Stimulated activated CD8-positive, alpha-beta memory T cell treated with anti-CD3 and anti-CD28 coated beads, Interleukin-4, amount 100 ng/mL, for 48 hours (primary cell): ENCODE data around the gene EXOC6.
"Not testable (repeated sequence)": the region's sequence is repeated elsewhere in the genome, so short reads cannot be mapped to it uniquely, and the experiment has no call there.

Experiments used
- DNase-seq: peaks from one replicate; pipeline ENCODE4 v3.0.0-alpha.2; 2020

EXOC6 gene

DNA sequence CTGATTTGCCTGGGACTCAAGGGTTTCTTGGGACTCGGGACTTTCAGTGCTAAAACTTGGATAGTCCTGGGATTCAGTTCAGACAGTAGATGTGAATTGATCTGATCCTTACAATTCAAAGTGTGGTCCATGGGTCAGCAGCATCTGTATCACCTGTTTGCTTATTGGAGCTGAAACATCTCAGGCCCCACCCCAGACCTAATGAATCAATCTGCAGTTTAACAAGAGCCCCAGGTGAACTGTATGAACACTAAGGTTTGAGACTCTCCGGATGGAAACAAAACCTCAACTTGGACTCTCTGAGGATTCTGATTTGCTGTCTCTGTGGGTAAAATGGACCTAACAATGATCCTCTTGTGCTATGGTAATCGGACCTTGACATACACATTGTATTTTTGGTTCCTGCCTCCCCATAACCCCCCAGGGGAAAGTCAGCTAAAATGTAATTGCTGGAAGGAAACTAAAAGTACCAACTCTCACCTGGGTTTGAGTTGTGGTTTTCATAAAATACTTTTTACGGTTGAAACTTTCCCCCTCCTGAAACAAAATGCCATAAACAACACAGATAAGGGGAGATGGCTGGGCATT is 237.0 kb downstream of the EXOC6 start:
- no peak for DNase-seq

DNA sequence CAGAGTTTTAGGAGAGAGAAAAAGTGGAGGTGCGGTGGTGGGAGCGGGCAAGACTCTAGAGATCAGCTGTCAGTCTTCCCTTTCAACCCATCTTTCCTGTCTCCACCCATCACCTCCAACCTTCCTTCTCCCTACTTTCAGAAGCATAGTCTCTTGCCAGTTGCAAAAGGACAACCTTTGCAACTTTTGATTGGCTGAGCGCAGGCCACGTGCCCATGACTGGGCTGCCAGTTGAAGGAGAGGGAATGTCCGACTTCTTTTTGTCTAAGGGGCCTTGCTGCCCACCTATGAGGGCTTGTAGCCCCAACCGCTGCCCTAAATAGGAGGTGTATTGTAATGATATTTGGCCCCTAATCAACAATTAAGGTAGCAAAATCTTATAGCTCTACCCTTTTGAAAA is 238.0 kb downstream of the EXOC6 start:
- DNase-seq = no peak

DNA sequence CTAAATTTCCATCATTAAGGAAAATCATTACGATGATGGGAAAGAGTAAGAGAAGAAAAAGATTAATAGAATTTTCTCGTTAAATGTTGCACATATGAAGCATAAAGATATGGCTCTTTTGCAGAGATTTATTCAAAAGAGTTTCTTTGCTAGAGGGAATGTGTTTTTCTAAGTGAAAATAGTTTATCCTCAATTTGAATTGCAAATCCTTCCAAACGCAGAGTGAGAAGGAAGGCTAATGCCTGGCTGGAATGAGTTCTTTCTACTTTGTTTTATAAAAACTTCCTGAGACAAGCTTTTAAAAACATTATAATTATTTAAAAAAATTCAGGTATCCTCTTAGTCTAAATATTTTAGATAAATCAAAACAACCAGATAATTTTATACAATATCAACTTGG is 239.5 kb downstream of the EXOC6 start:
- no peak for DNase-seq

DNA sequence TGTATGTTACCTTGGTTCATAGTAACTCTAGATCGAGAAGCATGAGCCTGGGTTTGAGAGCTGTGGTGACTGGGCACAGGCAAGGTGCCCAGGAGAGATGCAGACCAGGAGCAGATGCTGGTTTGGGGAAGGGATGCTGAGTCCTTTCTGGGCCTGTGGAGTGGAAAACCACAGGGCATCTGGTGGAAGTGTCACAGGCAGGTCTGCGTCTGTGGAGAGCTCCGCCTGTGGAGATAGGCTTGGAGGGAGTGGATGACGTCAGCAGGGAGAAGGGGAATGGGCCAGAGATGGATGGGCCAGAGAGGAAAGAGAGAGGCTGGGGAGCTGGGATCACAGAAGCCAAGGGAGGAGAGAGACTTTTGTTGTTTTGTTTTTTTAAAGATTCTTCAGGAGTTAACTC is 240.1 kb downstream of the EXOC6 start:
- no peak for DNase-seq

DNA sequence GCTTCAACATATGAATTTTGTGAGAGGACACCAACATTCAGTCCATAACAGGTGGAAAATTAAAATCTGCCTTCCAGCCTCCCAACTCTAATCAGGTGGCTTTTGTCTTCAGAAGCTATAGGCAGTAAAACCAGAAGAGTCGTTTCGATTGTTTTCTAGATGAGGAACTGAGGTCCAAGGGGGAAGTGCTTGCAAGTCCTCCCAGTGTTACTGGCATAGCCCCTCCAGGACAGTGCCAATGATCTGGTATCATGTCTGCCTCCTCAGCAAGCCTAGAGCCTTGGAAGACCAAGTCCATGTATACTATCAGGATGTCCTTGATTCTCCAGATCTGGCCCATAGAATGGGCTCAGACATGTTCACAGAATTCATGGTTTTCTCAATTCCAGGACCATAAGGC is 242.3 kb downstream of the EXOC6 start:
- DNase-seq = no peak

DNA sequence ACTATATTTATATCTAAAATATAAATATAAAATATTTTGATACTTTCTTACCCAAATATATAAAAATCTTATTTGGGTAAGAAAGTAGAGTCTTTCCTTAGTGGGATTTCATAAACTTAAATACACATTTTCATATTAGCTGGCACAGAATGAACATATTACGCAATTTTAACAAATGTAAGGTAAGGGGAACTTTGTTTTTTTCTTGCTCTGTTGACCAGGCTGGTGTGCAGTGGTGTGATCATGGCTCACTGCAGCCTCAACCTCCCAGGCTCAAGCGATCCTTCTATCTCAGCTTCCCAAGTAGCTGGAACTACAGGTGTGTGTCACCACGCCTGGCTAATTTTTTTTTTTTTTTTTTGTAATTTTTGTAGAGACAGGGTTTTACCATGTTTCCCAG is 243.6 kb downstream of the EXOC6 start:
- no peak for DNase-seq

DNA sequence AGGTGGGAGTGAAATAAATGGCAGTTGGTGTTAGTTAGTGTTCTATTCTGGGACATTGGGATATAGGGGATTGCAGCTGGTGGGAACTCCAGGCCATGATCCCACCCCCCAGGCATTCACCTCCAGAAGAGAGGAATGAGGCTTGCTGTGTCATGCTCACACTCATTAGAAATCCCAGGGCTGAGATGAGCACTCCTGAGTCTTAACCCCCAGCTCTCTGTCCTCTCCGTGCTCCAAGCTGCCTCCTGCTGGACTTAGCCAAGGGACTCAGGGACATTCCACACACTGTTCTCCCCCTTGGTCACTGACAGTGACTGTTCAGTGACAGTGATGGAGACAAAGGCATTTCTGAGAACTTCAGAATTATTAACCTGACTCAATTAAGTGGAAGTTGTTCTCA is 246.9 kb downstream of the EXOC6 start:
- DNase-seq = no peak

DNA sequence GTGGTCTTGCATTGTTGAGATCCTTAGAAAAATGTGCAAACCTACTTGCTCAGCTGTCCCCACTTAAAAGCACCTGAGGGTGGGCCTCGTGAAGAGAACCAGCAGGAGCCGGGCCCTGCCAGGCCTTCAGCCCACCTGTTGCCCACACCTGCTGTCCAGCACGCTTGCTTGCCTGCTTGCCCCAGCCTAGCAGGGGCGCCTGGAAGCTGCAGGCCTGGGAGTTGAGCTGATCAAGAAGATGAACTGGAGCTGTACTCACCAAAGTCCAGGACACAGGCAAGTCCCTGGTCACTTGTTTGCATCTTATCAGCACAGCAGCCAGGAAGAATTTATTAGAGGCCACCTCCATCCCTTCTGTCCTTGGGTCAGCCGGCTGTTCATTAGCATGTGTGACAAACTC is 248.6 kb downstream of the EXOC6 start:
- DNase-seq = no peak

DNA sequence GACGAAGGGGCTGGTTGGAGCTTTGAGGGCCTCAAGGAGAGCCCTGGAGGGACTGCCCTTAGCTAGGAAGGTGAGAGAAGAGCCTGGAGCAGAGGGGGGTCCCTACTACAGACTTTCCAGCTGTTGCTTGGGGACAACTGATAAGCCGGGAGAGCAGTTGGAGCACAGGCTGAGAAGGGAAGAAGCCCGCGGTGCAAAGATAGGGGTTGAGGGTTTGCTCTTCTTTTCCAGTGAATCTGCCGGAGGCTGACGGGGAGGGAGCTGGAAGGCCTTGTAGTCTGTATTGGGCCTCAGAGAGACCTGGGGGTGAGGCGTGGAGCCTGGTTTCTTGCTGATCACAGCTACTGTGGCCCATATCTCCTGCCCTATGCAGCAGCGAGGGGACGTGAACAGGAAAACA is 249.1 kb downstream of the EXOC6 start:
- no peak for DNase-seq

DNA sequence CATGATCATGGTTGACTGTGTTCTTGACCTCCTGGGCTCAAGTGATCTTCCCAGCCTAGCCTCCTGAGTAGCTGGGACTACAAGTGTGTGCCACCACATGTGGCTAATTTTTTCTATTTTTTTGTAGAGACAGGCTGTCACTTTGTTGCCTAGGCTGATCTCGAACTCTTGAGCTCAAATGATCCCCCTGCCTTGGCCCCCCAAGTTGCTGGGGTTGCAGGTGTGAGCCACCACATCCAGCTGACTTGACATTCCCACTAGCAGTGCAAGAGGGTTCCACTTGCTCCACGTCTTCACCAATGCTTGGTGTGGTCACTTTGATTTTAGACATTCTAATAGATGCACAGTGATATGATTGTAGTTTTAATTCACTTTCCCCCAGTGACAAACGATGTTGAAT is 250.5 kb downstream of the EXOC6 start:
- DNase-seq = no peak

DNA sequence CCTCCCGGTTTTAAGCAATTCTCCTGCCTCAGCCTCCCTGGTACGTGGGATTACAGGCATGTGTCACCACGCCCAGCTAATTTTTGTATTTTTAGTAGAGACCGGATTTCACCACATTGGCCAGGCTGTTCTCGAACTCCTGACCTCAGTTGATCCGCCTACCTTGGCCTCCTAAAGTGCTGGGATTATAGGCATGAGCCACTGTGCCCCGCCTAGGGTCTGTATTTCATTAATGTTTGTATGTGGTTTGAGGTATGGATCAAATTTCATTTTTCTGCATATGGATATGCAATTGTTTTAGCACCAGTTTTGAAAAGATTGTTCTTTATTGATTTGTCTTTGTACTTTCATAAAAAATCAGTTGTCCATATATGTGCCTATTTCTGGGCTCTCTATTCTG is 251.3 kb downstream of the EXOC6 start:
- no peak for DNase-seq

DNA sequence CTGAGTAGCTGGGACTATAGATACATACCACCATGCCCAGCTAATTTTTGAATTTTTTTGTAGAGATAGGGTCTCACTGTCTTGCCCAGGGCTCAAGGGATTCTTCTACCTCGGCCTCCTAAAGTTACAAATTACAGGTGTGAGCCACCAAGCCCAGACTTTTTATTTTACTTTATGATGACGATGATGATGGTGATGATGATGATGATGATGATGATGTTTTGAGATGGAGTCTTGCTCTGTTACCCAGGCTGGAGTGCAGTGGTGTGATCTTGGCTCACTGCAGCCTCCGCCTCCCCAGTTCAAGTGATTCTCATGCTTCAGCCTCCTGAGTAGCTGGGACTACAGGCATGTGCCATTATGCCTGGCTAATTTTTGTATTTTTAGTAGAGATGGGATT is 252.8 kb downstream of the EXOC6 start:
- DNase-seq = not testable (repeated sequence)

DNA sequence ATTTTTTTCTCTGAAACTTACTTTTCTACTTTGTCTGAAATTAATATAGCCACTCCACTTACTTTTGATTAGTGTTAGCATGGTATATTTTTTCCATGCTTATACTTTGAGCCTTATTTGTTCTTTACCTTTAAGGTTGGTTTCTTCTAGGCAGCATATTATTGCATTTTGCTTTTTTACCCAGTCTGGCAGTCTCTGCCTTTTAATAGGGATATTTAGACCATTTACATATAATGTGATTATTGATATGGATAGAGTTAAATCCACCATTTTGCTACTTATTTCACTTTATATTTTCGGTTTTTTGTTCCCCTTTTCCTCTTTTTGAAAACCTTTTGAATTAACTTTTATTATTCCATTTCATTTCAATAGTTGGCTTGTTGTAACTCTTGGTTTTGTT is 255.6 kb downstream of the EXOC6 start:
- DNase-seq = no peak

DNA sequence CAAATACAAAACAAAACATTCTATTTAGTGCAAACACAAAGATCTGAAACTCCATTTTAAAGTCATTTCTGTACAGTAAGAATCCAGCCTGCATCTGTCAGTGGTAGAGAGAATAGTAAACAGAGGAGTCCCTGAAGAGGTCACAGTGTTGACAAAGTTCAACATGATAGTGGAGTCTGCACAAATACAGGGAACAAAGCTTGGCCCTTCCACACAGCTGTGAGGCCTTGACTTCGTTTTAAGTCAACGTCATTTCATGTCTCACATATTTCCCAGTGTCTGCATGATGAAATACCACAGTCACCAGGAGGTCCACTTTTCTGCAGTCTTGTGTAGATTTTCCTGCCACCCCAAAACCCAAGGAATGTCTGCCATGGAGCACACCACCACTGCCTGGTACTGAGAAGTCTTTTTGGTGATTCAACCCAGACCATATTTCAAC is 258.3 kb downstream of the EXOC6 start:
- DNase-seq = no peak
